HL-60/S4 treated with phorbol 12-myristate 13-acetate at 8.2 ng/mL for 4 days and 3 days (cell line): ENCODE results near the gene ACP2.
"Not testable (repeated sequence)": the region's sequence is repeated elsewhere in the genome, so short reads cannot be mapped to it uniquely, and the experiment has no call there.

ENCODE experiments used
- in situ Hi-C: fragments of 300-500 bp; cut with MboI; formaldehyde crosslinking; loops from 2 replicates; pipeline ENCODE4 v1.15.0; 2022; ENCODE audit warnings: low sequenced_read_pairs

Gene ACP2

GRCh38 chr11:47208008-47208552 is 40.5 kb downstream of the ACP2 start:
- in situ Hi-C loops: not testable (repeated sequence)

- in situ Hi-C loops: no loop called here
Observed at GRCh38 chr11:47207459-47207858, 41.2 kb downstream of the ACP2 start.

- in situ Hi-C loops: not testable (repeated sequence)
Observed at GRCh38 chr11:47206577-47206976, 42.0 kb downstream of the ACP2 start.

- in situ Hi-C loops: no loop called here
Observed at GRCh38 chr11:47204637-47204989, 44.0 kb downstream of the ACP2 start.

- in situ Hi-C loops: no loop called here
Observed at GRCh38 chr11:47202576-47202975, 46.0 kb downstream of the ACP2 start.

GRCh38 chr11:47201015-47201414 is 47.6 kb downstream of the ACP2 start:
- in situ Hi-C loops: no loop called here

- in situ Hi-C loops: not testable (repeated sequence)
Observed at GRCh38 chr11:47198161-47198560, 50.5 kb downstream of the ACP2 start.

GRCh38 chr11:47192111-47192510 is 56.5 kb downstream of the ACP2 start:
- in situ Hi-C loops: no loop called here

GRCh38 chr11:47191137-47191536 is 57.5 kb downstream of the ACP2 start:
- in situ Hi-C loops: not testable (repeated sequence)
